Measurements from ENCODE around the gene PLEKHH1.

PLEKHH1 gene

GRCh38 chr14:67512463-67513310, 20.4 kb upstream of the PLEKHH1 start:
- no peak for TF ChIP-seq CTCF (IDR thresholded peaks at IDR 0.05; ENCODE audit: insufficient read depth, low read length, poor library complexity, severe bottlenecking)
- Histone ChIP-seq H3K27me3 (replicated peaks; ENCODE audit: control insufficient read depth, insufficient read depth, low read length) (no peaks in the 10 kb centered on the region; the same call in none of the 2 replicates), H3K36me3 (ENCODE audit: control insufficient read depth, insufficient read depth, low read length) (no peaks in the 10 kb centered on the region), H3K4me3 (replicated peaks; ENCODE audit: low read depth, low read length) (no peak overlapping the region)
- DNase-seq (ENCODE audit: extremely low read depth, insufficient read length) = no peak

DNA sequence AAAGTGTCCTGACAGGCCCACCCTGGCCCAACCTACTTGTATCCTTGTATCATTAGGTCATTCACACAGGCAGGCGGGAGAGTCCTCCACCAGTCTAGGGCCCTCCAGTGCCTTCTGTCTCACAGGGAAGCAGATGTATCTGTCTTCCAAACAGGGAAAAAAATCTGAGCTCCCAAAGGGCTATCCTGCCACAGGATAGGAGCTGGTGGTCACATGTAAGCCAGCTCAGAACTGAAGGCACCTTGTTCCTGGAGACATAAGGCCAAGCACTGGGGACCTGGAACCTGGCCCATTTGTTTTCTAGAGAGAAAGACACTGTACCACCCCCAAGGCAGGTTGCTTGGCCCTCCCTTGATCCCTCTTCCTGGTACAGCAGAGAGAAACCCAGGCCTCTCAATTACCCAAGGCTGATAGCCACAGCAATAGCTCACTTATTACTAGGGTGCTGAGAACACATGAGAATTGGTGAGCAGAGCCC, 19.4 kb upstream of the PLEKHH1 start:
- DNase-seq (ENCODE audit: extremely low read depth, insufficient read length) = no peak
- H3K27me3 ChIP-seq (replicated peaks; ENCODE audit: control insufficient read depth, insufficient read depth, low read length) = no peaks in the 10 kb centered on the region; the same call in 1 of the 2 replicates
- no peaks in the 10 kb centered on the region for H3K36me3 ChIP-seq (ENCODE audit: control insufficient read depth, insufficient read depth, low read length)
- TF ChIP-seq CTCF (IDR thresholded peaks at IDR 0.05; ENCODE audit: insufficient read depth, low read length, poor library complexity, severe bottlenecking) = no peak
- H3K4me3 ChIP-seq (replicated peaks; ENCODE audit: low read depth, low read length) = no peak overlapping the region

DNA sequence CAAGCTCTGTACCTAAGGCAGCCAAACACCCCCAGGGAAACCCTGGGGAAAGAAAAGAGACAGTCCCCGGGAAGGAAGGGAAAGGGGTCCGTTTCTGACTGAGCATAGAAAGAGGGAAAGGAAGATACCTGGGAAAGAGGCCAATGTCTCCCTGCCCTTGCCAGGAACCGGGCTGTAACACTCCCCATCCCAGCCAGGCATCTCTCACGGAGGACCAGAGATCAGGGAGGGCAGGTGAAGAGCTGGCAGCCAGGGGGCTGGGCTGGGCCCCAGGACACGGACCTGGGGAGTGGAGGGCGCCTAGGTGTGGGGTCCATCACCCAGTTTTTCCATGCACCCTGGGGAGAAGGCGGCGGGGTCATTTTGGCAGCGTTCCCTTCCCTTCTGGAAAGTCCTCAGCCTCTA, 18.9 kb upstream of the PLEKHH1 start:
- no peaks in the 10 kb centered on the region; the same call in 1 of the 2 replicates for H3K27me3 ChIP-seq (replicated peaks; ENCODE audit: control insufficient read depth, insufficient read depth, low read length)
- no peaks in the 10 kb centered on the region for H3K36me3 ChIP-seq (ENCODE audit: control insufficient read depth, insufficient read depth, low read length)
- TF ChIP-seq CTCF (IDR thresholded peaks at IDR 0.05; ENCODE audit: insufficient read depth, low read length, poor library complexity, severe bottlenecking) = no peak
- no peak overlapping the region for H3K4me3 ChIP-seq (replicated peaks; ENCODE audit: low read depth, low read length)
- no peak for DNase-seq (ENCODE audit: extremely low read depth, insufficient read length)

GRCh38 chr14:67514650-67515385, 18.3 kb upstream of the PLEKHH1 start:
- Histone ChIP-seq H3K27me3 (replicated peaks; ENCODE audit: control insufficient read depth, insufficient read depth, low read length) (no peaks in the 10 kb centered on the region; the same call in 1 of the 2 replicates), H3K4me3 (replicated peaks; ENCODE audit: low read depth, low read length) (peak overlapping the region; percentile 66), H3K36me3 (ENCODE audit: control insufficient read depth, insufficient read depth, low read length) (no peaks in the 10 kb centered on the region)
- peak; percentile 42 for DNase-seq (ENCODE audit: extremely low read depth, insufficient read length)
- TF ChIP-seq CTCF (IDR thresholded peaks at IDR 0.05; ENCODE audit: insufficient read depth, low read length, poor library complexity, severe bottlenecking) = no peak

DNA sequence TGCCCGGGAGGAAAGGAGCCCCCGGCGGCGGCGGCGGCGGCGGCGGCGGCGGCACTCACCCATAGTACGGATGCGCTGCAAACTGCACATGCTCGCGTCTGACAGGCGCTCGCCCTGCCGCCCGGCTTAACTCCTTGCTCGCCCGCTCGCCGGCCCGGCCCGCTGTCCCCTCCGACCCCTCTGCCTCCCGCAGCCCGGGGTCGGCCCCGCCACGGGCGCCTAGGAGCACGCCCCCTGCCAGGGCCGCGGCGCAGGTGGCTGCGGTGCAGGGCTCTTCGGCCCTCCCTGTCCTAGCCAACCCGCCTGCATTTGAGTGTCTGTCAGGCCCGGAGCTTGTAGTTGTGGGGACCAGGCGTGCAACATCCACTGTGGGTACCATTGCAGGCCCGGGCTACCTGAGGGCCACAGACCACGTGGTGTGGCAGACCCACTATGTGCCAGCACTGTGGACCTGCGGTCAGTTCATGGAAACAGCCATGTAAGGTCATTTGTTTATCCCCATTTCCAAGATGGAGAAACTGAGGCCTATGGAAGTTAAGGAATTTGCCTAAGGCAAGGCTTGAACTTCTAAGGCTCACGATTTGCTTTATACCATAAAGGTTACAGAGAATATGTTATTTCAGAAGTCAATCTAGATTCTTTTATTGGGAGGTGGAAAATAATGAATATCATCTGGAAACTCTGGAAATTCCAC, 17.6 kb upstream of the PLEKHH1 start:
- DNase-seq (ENCODE audit: extremely low read depth, insufficient read length) = peak; percentile 40
- no peaks in the 10 kb centered on the region; the same call in 1 of the 2 replicates for H3K27me3 ChIP-seq (replicated peaks; ENCODE audit: control insufficient read depth, insufficient read depth, low read length)
- peak overlapping the region; percentile 66 for H3K4me3 ChIP-seq (replicated peaks; ENCODE audit: low read depth, low read length)
- H3K36me3 ChIP-seq (ENCODE audit: control insufficient read depth, insufficient read depth, low read length) = no peaks in the 10 kb centered on the region
- no peak for TF ChIP-seq CTCF (IDR thresholded peaks at IDR 0.05; ENCODE audit: insufficient read depth, low read length, poor library complexity, severe bottlenecking)
